OCI-LY3 (cell line): ENCODE measurements around the gene GNAQ.

Experiments
- EZH2phosphoT487 ChIP-seq: fragments of 200-600 bp; shearing (Covaris generic); IDR thresholded peaks from 2 replicates; pipeline ENCODE4 v1.6.1; 2018; ENCODE audit warnings: antibody characterized with exemption, mixed run types, low read depth
- TF ChIP-seq, protein P1 (sequence below): fragments of 200-600, 300-600 bp; sonication (generic); IDR thresholded peaks from 2 replicates; pipeline ENCODE4 v1.5.1; 2014; ENCODE audit warnings: antibody characterized with exemption, low read length, low read depth

GRCh38 chr9:77820293-77820954 is 211.2 kb downstream of the GNAQ start:
- TF ChIP-seq, protein P1, sequence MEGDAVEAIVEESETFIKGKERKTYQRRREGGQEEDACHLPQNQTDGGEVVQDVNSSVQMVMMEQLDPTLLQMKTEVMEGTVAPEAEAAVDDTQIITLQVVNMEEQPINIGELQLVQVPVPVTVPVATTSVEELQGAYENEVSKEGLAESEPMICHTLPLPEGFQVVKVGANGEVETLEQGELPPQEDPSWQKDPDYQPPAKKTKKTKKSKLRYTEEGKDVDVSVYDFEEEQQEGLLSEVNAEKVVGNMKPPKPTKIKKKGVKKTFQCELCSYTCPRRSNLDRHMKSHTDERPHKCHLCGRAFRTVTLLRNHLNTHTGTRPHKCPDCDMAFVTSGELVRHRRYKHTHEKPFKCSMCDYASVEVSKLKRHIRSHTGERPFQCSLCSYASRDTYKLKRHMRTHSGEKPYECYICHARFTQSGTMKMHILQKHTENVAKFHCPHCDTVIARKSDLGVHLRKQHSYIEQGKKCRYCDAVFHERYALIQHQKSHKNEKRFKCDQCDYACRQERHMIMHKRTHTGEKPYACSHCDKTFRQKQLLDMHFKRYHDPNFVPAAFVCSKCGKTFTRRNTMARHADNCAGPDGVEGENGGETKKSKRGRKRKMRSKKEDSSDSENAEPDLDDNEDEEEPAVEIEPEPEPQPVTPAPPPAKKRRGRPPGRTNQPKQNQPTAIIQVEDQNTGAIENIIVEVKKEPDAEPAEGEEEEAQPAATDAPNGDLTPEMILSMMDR, result no peak
- TF ChIP-seq EZH2phosphoT487, result no peak
